Measurements from ENCODE around the gene EFNA4.
A peak's percentile ranks its signal among the peaks of the same experiment; 100 is the strongest.

Gene EFNA4

GRCh38 chr1:155033524-155033923, 30.0 kb upstream of the EFNA4 start, which contains the start of the genes DCST1 and DCST2:
Gene DCST1, plus strand, starts transcription at chr1:155033824. Its CDS starts 213 bp downstream, at chr1:155034037.
Gene DCST2, minus strand, starts transcription at chr1:155033781. Its CDS starts 80 bp downstream, at chr1:155033701.
- no peak for DNase-seq (ENCODE audit: low read depth)

DNA sequence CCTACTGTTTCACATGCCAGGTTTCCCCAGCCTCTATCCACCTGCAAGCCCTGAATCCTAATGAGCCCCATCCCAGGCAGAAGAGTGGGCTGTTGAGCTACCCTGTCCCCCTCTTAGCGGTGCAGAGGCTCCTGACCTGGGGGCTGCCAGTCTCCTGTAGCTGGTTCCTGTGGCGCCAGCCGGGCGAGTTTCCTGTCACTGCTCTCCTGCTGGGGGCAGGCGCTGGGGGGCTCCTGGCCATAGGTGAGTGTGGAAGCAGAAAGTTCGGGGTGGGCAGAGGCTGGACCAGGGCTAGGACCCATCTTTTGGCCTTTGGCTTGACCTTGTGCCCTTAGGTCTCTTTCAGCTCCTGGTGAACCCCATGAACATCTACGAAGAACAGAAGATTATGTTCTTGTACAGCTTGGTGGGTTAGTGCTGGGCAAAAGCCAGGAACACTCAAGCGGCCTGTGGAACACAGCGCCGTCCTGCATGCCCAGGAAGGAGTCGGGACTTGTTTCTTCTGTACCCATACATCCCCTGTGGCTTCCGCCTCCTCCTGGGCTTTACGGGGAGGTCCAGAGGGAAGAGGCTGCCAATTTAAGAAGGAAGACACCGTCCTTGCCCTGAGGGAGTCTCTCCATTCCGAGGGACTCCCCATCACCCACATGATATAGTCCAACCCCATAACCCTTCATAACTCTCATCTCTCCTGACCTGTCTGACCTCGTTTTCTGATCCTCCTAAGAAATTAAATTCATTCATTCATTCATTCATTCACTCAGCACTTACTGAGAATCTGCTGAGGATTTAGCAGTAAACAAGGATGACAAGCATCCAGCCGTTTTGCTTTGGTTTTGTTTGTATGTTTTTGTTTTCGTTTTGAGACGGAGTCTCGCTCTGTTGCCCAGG, 29.0 kb upstream of the EFNA4 start:
- DNase-seq (ENCODE audit: low read depth): no peak

GRCh38 chr1:155035936-155036335, 27.6 kb upstream of the EFNA4 start:
- no peak for DNase-seq (ENCODE audit: low read depth)

DNA sequence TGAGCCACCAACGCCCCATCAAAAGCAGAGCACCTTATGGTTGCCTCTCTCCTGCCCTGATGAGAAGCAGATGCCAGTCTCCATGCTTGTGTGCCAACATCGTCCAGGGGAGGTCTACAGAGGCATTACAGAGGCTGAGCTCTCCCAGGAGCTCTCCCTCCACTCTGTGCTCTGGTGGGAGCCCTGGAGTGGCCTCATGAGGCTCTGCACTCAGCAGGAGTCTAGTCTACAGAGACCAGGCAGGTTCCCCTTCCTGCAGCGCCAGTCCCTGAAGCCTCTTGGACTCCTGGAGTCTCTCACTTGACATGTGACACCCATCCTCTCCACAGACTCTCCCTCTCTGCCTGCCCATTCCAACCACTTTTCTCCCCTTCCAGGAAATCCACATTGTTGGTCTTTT, 26.5 kb upstream of the EFNA4 start:
- no peak for DNase-seq (ENCODE audit: low read depth)

- DNase-seq (ENCODE audit: low read depth): no peak
Measured at GRCh38 chr1:155037851-155038441, 25.6 kb upstream of the EFNA4 start.

DNA sequence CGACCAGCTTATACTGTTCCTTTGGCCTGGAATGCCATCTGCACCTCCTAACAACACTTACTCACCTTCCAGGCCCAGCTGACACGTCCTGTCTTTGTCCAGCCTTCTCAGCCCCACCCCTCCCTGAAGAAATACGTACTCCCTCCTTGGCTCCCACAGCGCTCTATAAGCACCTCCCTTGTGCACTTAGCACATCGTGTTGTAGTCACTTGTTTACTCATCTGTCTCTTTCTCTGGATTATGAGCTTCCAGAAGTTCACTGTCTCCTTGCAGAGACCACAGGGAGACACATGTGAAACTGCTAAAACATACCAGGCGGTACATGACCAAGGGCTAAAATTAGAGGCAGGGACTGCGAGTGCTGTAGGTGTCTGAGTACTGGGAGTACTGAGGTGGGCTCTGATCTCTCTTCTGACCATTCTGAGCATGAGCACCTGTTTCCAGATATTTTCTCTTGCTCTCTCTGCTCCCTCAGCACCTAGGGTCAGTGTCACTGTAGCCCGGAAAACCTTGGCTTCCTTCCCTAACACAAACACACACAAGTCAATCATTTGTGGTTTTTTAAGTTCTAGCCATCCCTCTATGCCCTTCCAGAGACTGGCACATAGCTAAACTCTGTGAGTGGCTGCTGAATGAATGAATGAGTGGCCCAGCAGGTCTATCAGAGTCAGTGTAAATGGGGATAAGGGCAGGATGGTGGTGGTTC, 24.8 kb upstream of the EFNA4 start:
- no peak for DNase-seq (ENCODE audit: low read depth)

- no peak for DNase-seq (ENCODE audit: low read depth)
Measured at GRCh38 chr1:155039308-155039669, 24.3 kb upstream of the EFNA4 start.

- no peak for DNase-seq (ENCODE audit: low read depth)
Measured at GRCh38 chr1:155040358-155041093, 23.0 kb upstream of the EFNA4 start.

- DNase-seq (ENCODE audit: low read depth): no peak
Measured at GRCh38 chr1:155042789-155043188, 20.8 kb upstream of the EFNA4 start.

GRCh38 chr1:155043301-155043702, 20.2 kb upstream of the EFNA4 start:
- no peak for DNase-seq (ENCODE audit: low read depth)

DNA sequence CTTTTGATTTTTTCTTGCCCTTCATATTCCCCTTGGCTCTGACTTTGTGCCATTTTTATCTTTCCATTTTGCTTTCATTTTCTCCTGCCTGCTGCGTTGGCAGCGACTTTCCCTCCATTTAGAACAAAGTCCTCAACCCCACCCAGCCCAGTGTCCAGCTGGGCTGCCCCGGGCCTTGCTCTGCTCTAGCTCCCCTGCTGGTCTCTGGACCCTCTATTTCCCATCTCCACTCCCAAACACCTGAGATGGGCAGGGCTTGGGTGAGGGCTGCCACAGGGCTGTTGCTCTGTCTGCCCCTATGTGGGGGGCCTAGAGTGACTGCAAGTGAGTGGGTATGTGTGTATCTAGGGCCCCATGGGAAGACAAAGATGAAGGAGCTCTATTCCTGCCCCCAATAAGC, 19.7 kb upstream of the EFNA4 start:
- no peak for DNase-seq (ENCODE audit: low read depth)

DNA sequence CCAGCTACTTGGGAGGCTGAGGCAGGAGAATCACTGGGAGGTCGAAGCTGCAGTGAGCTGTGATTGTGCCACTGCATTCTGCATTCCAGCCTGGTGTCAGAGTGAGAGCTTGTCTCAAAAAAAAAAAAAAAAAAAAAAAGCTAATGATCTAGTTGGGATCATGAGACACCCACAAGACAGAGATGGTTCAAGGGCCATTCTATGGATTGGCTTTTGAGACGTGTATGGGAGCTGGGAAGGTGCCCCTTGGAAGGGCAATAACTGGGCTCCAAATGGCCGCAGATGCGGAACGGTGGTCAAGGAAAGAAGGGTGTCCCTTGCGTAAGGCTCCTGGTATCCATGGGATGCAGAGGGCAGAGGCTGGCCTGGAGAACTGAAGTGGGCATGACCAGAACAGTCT, 19.2 kb upstream of the EFNA4 start:
- DNase-seq (ENCODE audit: low read depth): no peak

GRCh38 chr1:155044812-155045657, 18.5 kb upstream of the EFNA4 start:
- DNase-seq (ENCODE audit: low read depth): peak; percentile 67

GRCh38 chr1:155048449-155049334, 14.8 kb upstream of the EFNA4 start:
- DNase-seq (ENCODE audit: low read depth): no peak

DNA sequence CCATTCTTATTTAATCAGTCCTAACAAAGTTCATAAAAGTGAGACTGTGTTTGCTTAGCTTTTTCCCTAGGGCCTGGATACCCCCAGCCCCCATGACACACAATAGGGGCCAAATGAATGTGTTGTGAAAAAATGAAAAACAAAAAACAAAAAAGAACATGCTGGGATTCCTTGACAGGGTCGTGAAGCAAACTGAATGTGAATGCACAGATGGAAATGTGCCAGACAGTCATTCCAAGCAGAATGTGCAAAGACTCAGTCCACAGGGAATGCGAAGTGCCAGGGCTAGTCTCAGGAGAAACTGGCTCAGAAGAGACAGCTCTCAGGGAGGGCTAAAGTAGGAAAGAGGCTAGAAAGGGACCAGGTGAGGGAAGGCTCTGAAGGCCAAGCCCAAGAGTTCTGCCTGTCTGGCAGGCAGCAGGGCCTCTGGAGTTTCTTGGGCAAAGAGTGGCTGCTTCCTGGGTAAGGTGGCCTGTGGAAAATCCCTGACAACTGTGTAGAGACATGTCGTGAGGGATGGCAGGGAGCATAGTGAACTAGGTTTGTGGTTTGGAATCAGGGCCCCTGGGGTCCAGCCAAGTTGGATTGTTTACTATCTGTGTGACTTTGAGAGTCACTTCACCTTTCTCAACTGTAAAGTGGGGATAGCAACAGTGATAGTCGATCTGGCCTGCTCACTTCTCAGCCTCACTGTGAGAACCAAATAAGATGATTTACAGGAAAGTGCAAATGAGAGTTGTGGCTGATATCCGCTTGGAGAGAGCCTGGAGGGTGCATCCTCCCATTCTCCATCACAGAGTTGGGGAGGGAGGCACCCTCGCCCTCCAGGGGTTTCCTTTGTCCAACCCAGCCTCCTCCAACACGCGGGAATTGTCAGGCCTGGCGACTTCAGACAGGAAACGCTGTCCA, 13.6 kb upstream of the EFNA4 start:
- DNase-seq (ENCODE audit: low read depth): no peak

GRCh38 chr1:155050560-155051341, 12.8 kb upstream of the EFNA4 start, which contains the start of gene ADAM15:
Gene ADAM15, plus strand, starts transcription at chr1:155051316. Its CDS starts 71 bp downstream, at chr1:155051387.
- DNase-seq (ENCODE audit: low read depth): peak; percentile 43

GRCh38 chr1:155051342-155051776, 12.2 kb upstream of the EFNA4 start:
- no peak for DNase-seq (ENCODE audit: low read depth)

DNA sequence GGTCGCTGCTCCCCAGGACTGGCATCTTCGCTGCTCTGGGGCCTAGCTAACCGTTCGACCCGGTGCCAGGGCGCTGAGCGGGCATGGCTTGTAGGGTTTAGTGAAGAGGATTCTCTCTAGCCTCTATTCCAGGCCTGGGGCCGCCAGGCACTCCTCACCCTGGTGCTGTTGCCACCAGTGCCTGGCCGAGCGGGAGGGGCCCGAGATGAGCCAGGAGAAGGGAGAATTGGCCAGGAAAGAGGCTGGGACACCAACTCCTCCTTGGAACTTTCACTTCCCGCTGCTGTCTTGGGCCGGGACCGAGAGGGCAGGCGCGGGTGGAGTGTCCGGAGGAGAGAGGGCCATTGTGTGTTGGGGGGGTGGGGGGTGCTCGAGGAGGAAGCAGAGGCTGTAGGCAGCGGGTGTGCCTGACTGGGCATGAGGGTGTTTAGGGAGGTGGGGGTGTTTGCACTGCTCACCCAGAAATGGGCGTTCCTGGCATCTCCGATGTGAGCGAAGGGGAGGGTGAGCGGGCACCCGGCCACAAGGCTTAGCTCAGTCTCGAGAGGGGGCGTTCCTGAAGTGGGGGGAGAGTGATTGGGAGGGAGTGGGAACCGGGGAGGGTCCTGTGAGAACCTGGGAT, 11.7 kb upstream of the EFNA4 start:
- DNase-seq (ENCODE audit: low read depth): no peak

Data from stromal cell of bone marrow (primary cell).